SH-SY5Y (cell line): ENCODE data around the gene SDK1.

Source experiments
- GATA2 ChIP-seq: IDR thresholded peaks from 2 replicates; pipeline ENCODE4 v1.6.1; 2011; ENCODE audit warnings: mild to moderate bottlenecking, low read depth, low read length
- GATA3 ChIP-seq: IDR thresholded peaks from 2 replicates; pipeline ENCODE4 v1.6.1; 2011; ENCODE audit warnings: low read depth, mild to moderate bottlenecking, low read length, moderate library complexity

DNA sequence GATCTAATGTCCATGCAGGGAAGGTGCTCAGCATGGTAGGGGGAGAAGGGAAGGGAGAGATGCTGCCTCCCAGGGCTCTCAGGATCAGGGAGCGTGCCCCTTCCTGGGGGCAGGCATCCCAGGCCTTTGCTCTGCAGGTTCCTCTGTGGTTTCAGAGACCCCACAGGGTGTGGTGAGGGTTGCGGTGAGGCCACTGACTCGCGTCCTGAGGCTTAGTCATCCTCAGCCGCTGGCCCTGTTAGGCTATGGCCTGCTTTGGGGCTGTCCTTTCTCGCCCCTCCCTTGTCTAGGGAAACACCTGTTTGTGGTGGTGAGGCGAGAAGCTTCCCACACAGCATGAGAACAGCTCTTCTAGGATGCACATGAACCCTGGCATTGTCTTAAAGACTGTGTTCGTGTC is 822.8 kb downstream of the SDK1 start:
- no peak for TF ChIP-seq GATA2
- no peak for TF ChIP-seq GATA3
